Esophagus muscularis mucosa (tissue), 4 donors: ENCODE data around the gene SND1. TPM values are rescaled to one million over a fixed set of nuclear protein-coding genes. Genes with fewer than 3 reads are reported as not detected.

Source experiments
- DNase-seq: peaks from one replicate; pipeline ENCODE4 v3.0.0-alpha.2; 2017; ENCODE audit errors: extremely low spot score
- H3K27ac ChIP-seq, 4 donors: fragments of 200-600 bp; sonication (generic); replicated peaks in 1 of 4; 1 replicate in 3 of 4; 2 replicates in 1 of 4; pipeline ENCODE4 v1.5.1; 2016 to 2019; ENCODE audit warnings: mild to moderate bottlenecking in 1 of 4
- H3K27me3 ChIP-seq, 4 donors: fragments of 200-600 bp; sonication (generic); one replicate each; pipeline versions ENCODE4 v1.5.1 to v1.6.0; 2016 to 2019
- H3K36me3 ChIP-seq, 4 donors: fragments of 200-600 bp; sonication (generic); one replicate each; pipeline ENCODE4 v1.5.1; 2016 to 2019
- H3K4me1 ChIP-seq, 4 donors: fragments of 200-600 bp; sonication (generic); one replicate each; pipeline ENCODE4 v1.5.1; 2016 to 2019
- H3K4me3 ChIP-seq, 4 donors: fragments of 200-600 bp; sonication (generic); 1 replicate in 2 of 4; 2 replicates in 2 of 4; pipeline ENCODE4 v1.5.1; 2016 to 2019; ENCODE audit warnings: mild to moderate bottlenecking in 4 of 4, moderate library complexity in 1 of 4
- H3K9me3 ChIP-seq, 4 donors: fragments of 200-600 bp; sonication (generic); 1 replicate in 3 of 4; 2 replicates in 1 of 4; pipeline ENCODE4 v1.5.1; 2016 to 2019
- CTCF ChIP-seq, 3 experiments: fragments of 200-600 bp in 2 of 3; fragments of 450-650 bp in 1 of 3; sonication (generic) in 2 of 3; IDR thresholded peaks; one replicate each; pipeline ENCODE4 v1.5.1; 2017 to 2019; ENCODE audit warnings: antibody characterized with exemption in 3 of 3, mild to moderate bottlenecking in 2 of 3, moderate library complexity in 1 of 3
- EP300 ChIP-seq: sonication (generic); formaldehyde crosslinking; IDR thresholded peaks from one replicate; pipeline ENCODE4 v1.6.1; 2017; ENCODE audit warnings: antibody characterized with exemption
- POLR2A ChIP-seq: fragments of 450-650 bp; IDR thresholded peaks from one replicate; pipeline ENCODE4 v1.6.1; 2017; ENCODE audit warnings: antibody characterized with exemption, moderate library complexity, mild to moderate bottlenecking, low read depth
- POLR2AphosphoS5 ChIP-seq, 2 donors: sonication (generic); formaldehyde crosslinking; IDR thresholded peaks; one replicate each; pipeline ENCODE4 v1.6.1; 2017; ENCODE audit warnings: antibody characterized with exemption in 2 of 2
- WGBS: methylation state at CpG from one replicate; pipeline ENCODE4 v1.1.5; 2018; 5-methylcytosine and 5-hydroxymethylcytosine counted together
- intact Hi-C: fragments of 100-400 bp; cut with DNase I; formaldehyde crosslinking; loops from one replicate; pipeline ENCODE4 v1.15.1; 2023
- total RNA-seq, 4 donors: library from RNA; depleted of rRNA; stranded (reverse); fragments of >200 nt; gene quantifications; one replicate each; pipeline versions ENCODE4 v1.1.0 to v1.2.1, GENCODE V29; 2016

Gene SND1
- total RNA-seq, 4 donors from 2014 or later = 71.4 to 91.2 (median 81.3) TPM

DNA sequence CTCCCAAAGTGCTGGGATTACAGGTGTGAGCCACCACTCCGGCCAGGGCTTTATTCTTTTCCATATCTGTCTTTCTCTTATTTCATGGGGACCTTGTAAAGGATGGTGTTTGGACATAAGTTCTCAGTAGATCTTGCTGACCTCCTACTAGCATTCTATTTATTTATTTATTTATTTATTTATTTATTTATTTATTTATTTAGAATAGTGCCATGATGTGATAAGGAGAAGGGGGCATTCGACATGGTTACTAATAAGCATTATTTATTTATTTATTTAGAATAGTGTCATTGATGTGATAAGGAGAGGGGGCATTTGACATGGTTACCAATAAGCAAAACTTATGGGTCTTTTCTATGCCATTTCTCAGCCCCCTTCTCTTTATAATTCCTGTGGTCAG lies 202.4 kb downstream of the SND1 start:
- H3K4me1 ChIP-seq = peaks cover 8 to 22% (median 16%) of the 10 kb centered on the region in 4 donors
- H3K9me3 ChIP-seq = no peaks in the 10 kb centered on the region
- WGBS = 94% methylated on average over 2 of the region's 2 CpGs
- no peak for TF ChIP-seq EP300
- intact Hi-C loops = no loop called here
- H3K36me3 ChIP-seq = peaks cover 0 to 6% (median 0%) of the 10 kb centered on the region in 4 donors
- no peak overlapping the region for H3K27ac ChIP-seq
- H3K4me3 ChIP-seq = no peak overlapping the region
- no peak for DNase-seq
- H3K27me3 ChIP-seq = no peaks in the 10 kb centered on the region

DNA sequence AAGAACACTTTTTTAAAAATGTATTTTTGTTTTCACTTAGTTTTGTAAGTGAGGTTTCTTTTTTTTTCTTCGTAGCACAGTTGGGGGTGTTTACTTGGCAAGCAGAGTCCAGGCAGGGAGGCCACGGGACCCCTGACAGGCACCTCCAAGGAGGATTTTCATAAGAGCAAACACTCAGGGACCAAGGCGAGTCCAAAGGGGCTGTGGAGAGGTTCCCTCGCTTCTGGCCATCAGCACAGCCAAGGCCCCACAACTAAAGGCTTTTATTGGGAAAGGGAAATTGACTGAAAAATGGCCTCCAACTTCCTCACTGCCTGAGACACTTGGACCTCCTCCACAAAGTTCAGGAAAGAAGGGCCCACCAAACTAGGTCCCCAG lies 205.5 kb downstream of the SND1 start:
- intact Hi-C loops = no loop called here
- WGBS = 100% methylated on average over 4 of the region's 4 CpGs
- no peak for TF ChIP-seq EP300
- TF ChIP-seq POLR2A = no peak
- TF ChIP-seq POLR2AphosphoS5 (IDR thresholded peaks at IDR 0.05) = no peak
- TF ChIP-seq CTCF (IDR thresholded peaks at IDR 0.05) = no peak
- Histone ChIP-seq H3K9me3 (no peaks in the 10 kb centered on the region), H3K4me3 (no peak overlapping the region), H3K27ac (no peak overlapping the region), H3K36me3 (no peaks in the 10 kb centered on the region), H3K4me1 (peaks cover 8 to 16% (median 12%) of the 10 kb centered on the region in 4 donors), H3K27me3 (no peaks in the 10 kb centered on the region)
- DNase-seq = no peak

DNA sequence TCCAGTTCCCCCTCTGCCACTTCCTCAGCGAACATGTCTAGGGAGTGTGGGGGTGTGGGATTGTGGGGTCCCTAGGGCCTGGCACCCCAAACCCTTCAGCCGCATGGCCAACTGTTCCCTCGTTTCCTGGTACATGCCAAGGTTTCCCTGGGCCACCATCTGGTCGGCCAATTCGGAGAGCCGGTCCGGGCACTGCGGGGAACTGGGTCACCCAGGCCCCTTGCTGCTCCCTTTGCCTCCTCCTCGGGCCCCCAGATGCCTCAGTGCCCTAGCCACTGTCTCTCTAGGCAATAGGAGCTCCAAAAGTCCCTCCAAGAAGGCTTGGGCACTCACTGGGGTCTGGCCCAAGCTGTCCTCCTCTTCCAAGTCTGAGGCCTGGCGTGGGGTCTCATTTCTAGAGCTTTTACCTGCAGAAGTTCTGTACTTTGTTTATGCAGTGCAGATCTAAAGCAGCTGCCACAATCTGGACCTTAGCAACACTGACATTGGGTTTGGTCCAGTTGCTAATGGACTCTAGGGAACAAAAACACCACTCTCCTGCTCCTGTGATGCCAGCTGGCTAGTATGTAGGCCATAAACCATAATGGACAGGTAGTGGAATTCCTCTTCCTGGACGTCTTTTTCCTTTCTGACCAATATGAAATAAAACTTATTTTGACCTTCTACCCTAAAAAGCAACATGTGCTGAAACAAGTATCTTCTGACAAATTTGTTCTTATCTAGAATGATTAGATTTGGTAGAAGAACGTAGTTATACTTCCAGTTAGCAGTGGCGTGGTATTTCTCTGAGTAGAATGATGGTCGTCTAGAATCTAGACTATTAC lies 206.3 kb downstream of the SND1 start:
- WGBS = 88% methylated on average over 11 of the region's 14 CpGs
- peaks cover 8 to 16% (median 12%) of the 10 kb centered on the region in 4 donors for H3K4me1 ChIP-seq
- no peak for DNase-seq
- no peak overlapping the region for H3K4me3 ChIP-seq
- TF ChIP-seq POLR2A (no peak), EP300 (no peak), CTCF (IDR thresholded peaks at IDR 0.05) (no peak), POLR2AphosphoS5 (IDR thresholded peaks at IDR 0.05) (no peak)
- no peaks in the 10 kb centered on the region for H3K36me3 ChIP-seq
- H3K27me3 ChIP-seq = no peaks in the 10 kb centered on the region
- no peaks in the 10 kb centered on the region for H3K9me3 ChIP-seq
- H3K27ac ChIP-seq = no peak overlapping the region
- intact Hi-C loops = no loop called here

DNA sequence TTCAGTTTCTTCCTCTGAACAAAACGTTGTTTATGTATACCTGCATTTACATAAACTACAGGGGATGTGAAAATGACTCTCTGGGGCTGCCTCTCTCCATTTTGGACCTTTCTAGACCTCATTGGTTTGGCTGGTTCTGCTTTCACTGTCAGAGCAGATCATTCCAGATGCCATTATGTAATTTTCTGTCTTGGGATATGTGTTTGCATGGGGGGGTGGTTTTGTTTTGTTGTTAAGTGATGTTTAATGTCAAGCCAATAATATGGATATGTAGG lies 206.9 kb downstream of the SND1 start:
- WGBS = 80% methylated on average over 1 of the region's 1 CpG
- intact Hi-C loops = no loop called here
- Histone ChIP-seq H3K4me1 (peaks cover 8 to 16% (median 12%) of the 10 kb centered on the region in 4 donors), H3K36me3 (no peaks in the 10 kb centered on the region), H3K4me3 (no peak overlapping the region), H3K27ac (no peak overlapping the region), H3K9me3 (no peaks in the 10 kb centered on the region), H3K27me3 (no peaks in the 10 kb centered on the region)
- no peak for TF ChIP-seq CTCF (IDR thresholded peaks at IDR 0.05)
- no peak for TF ChIP-seq POLR2A
- TF ChIP-seq POLR2AphosphoS5 (IDR thresholded peaks at IDR 0.05) = no peak
- TF ChIP-seq EP300 = no peak
- DNase-seq = no peak

- Histone ChIP-seq H3K9me3 (no peaks in the 10 kb centered on the region), H3K4me1 (peaks cover 8 to 16% (median 12%) of the 10 kb centered on the region in 4 donors), H3K27ac (no peak overlapping the region), H3K27me3 (no peaks in the 10 kb centered on the region), H3K4me3 (no peak overlapping the region), H3K36me3 (no peaks in the 10 kb centered on the region)
- TF ChIP-seq EP300 (no peak), POLR2AphosphoS5 (IDR thresholded peaks at IDR 0.05) (no peak), POLR2A (no peak), CTCF (IDR thresholded peaks at IDR 0.05) (no peak)
- DNase-seq = no peak
- intact Hi-C loops = no loop called here
- 0% methylated on average over 1 of the region's 1 CpG for WGBS
These were observed 207.3 kb downstream of the SND1 start for GRCh38 chr7:127859330-127859729.
